ENCODE measurements around the gene C1QTNF9.
"Not testable (repeated sequence)": the region's sequence is repeated elsewhere in the genome, so short reads cannot be mapped to it uniquely, and the experiment has no call there.

The C1QTNF9 gene

GRCh38 chr13:24319641-24320040 lies 10.3 kb downstream of the C1QTNF9 start:
- in situ Hi-C loops (cut with HindIII; ENCODE audit: low sequenced_read_pairs) = not testable (repeated sequence)

DNA sequence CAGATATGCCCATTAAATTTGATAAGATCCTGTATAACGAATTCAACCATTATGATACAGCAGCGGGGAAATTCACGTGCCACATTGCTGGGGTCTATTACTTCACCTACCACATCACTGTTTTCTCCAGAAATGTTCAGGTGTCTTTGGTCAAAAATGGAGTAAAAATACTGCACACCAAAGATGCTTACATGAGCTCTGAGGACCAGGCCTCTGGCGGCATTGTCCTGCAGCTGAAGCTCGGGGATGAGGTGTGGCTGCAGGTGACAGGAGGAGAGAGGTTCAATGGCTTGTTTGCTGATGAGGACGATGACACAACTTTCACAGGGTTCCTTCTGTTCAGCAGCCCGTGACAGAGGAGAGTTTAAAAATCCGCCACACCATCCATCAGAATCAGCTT lies 12.0 kb downstream of the C1QTNF9 start:
- in situ Hi-C loops (cut with HindIII; ENCODE audit: low sequenced_read_pairs) = not testable (repeated sequence)

GRCh38 chr13:24322470-24322869 lies 13.1 kb downstream of the C1QTNF9 start:
- in situ Hi-C loops (cut with HindIII; ENCODE audit: low sequenced_read_pairs) = not testable (repeated sequence)

DNA sequence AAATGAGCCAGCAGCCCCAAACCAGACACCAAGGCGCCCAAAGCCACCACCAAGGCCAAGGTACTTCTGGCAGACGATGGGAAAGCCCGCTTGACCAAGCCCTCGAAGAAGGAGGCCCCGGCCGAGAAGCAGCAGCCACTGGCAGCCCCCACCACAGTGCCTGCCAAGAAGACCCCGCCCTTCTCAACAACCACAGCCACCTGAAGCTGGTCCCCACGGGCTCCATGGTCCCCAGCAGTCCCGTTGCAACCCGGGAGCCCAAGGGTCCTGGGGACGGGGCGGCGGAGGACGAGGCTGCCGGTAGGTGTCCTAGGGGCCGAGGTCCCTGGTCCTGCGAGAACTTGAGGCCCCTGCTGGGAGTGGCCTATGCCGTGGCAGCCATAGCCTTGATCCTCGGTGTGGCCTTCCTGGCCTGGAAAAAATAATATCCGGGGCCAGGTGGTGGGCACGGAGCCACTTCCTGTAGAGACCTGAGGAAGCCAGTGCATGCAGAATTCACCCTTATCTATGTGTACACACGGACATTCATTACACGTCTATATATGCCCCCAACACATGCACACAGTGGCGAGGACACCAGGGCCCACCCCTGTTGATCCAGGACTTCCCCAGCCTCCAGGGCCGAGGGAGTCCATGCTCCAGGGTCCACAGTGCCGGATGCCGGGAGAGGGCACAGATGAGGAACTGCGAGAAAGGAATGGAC lies 13.8 kb downstream of the C1QTNF9 start:
- in situ Hi-C loops (cut with HindIII; ENCODE audit: low sequenced_read_pairs) = no loop called here

GRCh38 chr13:24323739-24324075 lies 14.3 kb downstream of the C1QTNF9 start:
- in situ Hi-C loops (cut with HindIII; ENCODE audit: low sequenced_read_pairs) = no loop called here

DNA sequence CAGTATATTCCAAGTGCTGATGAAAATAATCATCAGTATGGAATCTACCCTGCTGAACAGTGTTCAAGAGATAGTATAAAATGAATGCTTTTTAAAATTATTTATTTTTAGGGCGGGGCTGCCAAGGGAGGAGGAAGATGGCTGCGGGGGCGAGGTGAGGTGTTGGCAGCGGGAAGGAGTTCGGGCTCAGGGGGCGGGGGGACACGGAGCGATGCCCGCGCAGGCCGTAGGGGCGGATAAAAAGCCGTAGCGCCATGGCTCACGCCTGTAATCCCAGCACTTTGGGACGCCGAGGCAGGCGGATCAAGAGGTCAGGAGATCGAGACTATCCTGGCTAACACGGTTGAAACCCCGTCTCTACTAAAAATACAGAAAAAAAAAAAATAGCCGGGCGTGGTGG lies 18.2 kb downstream of the C1QTNF9 start:
- in situ Hi-C loops (cut with HindIII; ENCODE audit: low sequenced_read_pairs) = not testable (repeated sequence)

DNA sequence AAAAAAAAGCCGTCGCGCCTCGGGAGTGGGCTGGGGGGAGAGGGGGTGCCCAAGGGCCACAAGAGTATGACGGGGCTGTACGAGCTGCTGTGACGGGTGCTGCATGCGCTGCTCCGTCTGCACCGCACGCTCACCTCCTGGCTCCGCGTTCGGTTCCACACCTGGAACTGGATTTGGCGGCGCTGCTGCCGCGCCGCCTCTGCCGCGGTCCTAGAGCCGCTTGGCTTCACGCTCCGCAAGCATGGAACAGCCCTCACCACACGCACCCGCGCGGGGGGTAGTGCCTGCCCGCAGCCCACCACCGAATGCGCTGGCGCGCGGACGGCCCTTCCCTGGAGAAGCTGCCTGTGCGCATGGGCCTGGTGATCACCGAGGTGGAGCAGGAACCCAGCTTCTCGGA lies 18.8 kb downstream of the C1QTNF9 start:
- in situ Hi-C loops (cut with HindIII; ENCODE audit: low sequenced_read_pairs) = no loop called here

DNA sequence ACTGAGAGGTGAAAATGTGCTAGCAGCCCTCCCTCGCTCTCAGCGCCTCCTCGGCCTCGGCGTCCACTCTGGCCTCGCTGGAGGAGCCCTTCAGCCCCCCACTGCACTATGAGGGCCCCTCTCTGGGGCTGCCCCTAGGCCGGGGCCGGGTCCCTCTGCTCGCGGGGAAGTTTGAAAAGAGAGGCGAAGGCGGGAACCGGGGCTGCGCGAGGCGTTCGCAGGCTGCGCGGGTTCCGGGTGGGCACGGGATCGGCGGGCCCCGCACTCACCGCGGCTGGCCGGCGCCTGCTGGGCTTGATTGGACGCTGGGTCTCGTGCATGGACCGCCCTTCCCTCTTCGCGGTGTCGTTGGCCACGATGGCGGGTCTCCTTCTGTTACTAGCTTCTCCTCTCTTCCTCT lies 29.3 kb downstream of the C1QTNF9 start:
- in situ Hi-C loops (cut with HindIII; ENCODE audit: low sequenced_read_pairs) = no loop called here

GRCh38 chr13:24339937-24340607 lies 30.7 kb downstream of the C1QTNF9 start:
- in situ Hi-C loops (cut with HindIII; ENCODE audit: low sequenced_read_pairs) = no loop called here

DNA sequence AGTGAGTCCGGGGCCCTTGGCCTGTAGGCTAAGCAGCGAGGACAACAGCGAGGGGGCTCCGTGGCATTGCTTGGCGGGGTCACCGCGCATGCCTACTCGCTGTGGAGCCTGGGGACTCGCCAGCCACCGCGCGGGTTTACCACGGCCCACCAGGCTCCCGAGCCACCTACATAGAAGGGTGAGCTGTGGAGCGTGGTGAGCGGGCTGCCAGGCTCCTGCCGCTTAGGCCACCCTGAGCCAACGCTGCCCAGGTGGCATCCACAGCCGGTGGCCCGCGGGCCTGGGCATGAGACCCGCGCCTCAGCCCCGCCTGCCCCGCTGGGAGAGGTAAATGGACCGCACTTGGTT lies 31.2 kb downstream of the C1QTNF9 start:
- in situ Hi-C loops (cut with HindIII; ENCODE audit: low sequenced_read_pairs) = no loop called here

DNA sequence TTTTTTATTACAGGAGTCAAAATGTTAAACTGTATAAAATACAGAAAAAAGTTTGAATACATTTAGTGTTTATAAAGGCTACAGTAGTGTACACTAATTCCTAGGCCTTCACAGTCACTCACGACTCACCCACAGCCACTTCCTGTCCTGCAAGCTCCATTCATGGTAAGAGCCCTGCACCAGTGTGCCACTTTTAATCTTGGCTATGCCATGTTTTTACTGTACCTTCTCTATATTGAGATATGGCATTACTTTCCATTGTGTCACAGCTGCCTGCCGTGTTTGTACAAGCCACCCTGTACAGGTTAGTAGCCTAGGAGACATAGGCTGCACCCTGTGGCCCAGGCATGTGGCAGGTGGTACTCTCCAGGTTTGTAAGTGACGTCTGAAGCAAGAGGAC lies 32.1 kb downstream of the C1QTNF9 start:
- in situ Hi-C loops (cut with HindIII; ENCODE audit: low sequenced_read_pairs) = no loop called here

- in situ Hi-C loops (cut with HindIII; ENCODE audit: low sequenced_read_pairs) = no loop called here
These were observed 39.0 kb downstream of the C1QTNF9 start for GRCh38 chr13:24348385-24348784.

GRCh38 chr13:24348797-24349515 lies 39.6 kb downstream of the C1QTNF9 start:
- in situ Hi-C loops (cut with HindIII; ENCODE audit: low sequenced_read_pairs) = no loop called here

DNA sequence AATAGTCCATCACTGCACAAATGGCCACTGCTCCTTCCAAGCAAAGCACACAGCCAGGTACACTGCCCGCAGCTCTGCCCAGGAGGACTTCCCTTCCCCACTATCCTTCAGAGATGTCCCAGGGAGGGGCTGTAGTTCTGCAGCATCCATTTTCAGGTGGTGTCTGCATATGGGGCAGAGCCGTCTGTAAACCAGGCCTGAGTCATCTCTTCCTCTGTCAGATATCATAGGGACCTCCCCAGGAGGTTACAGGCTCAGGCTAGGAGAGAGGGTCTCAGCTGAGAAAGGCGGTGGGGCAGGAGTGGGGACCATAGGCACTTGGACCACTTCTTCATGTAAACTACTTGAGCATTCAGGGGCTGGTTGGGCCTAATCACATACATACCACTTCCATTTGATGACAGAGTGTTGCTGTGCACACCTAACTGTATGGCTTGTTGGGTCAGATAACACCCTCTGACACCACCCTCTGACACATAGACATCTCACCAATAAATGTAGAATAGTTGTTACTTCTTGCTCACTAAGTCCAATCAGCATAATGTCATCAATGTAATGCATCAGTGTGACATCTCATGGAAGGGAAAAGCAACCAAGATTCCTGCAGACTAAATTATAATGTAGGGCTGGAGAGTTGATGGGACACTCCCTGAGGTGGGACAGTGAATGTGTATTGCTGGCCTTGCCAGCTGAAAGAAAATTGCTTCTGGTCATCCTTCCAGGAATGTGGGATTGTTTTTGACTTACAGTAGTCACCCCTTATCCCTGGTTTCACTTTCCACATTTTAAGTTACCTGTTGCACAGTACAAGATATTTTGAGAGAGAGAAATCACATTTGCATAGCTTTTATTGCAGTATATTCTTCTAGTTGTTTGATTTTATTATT lies 40.6 kb downstream of the C1QTNF9 start:
- in situ Hi-C loops (cut with HindIII; ENCODE audit: low sequenced_read_pairs) = not testable (repeated sequence)

DNA sequence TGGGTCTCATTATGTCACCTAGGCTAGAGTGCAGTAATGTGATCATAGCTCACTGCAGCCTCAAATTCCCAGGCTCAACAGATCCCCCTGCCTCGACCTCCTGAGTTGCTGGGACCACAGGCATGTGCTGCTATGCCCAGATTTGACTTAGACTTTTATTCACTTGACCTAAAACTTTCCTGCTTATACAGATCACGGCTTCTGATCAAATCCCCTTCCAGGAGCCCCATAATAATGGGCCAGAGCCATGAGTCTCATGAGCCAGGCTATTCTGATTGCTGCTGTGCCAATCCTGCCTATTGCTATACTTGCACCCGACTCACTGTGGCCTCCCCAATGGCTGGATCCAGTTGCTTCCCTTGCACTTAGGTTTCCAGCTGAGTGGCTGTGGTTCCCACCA lies 42.0 kb downstream of the C1QTNF9 start:
- in situ Hi-C loops (cut with HindIII; ENCODE audit: low sequenced_read_pairs) = no loop called here

DNA sequence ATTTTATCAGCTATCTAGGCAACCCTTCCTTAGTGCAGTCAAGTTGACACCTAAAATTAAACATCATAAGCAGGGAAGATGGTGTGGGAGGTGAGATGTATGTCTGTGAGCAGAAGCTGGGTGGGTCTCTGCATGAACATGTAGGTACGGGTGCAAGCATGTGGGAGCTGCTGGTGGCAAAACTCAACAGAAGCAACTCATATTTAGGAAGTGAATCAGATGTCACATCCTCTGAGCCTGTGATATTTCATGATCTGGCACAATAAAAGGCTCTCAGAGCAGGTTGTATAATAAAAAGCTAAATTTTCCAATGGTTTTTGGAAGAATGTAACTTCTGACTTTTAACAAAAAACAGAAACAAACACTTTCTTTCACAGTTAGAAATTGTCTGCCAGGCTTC lies 44.4 kb downstream of the C1QTNF9 start:
- in situ Hi-C loops (cut with HindIII; ENCODE audit: low sequenced_read_pairs) = no loop called here

GRCh38 chr13:24355103-24355502 lies 45.7 kb downstream of the C1QTNF9 start:
- in situ Hi-C loops (cut with HindIII; ENCODE audit: low sequenced_read_pairs) = no loop called here

DNA sequence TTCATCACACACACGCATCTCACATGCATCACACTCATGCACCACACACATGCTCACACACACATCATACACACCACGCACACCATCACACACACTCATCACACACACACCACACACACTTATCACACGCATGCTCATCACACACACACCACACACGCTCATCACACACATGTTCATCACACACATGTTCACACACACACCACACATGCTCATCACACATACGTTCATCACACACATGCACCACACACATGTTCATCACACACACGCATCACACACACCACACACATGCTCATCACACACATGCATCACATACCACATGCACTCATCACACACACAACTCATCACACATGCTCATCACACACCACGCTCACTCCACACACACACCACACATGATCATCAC lies 46.9 kb downstream of the C1QTNF9 start:
- in situ Hi-C loops (cut with HindIII; ENCODE audit: low sequenced_read_pairs) = no loop called here

- in situ Hi-C loops (cut with HindIII; ENCODE audit: low sequenced_read_pairs) = no loop called here
These were observed 47.5 kb downstream of the C1QTNF9 start for GRCh38 chr13:24356837-24357236.

- in situ Hi-C loops (cut with HindIII; ENCODE audit: low sequenced_read_pairs) = no loop called here
These were observed 48.4 kb downstream of the C1QTNF9 start for GRCh38 chr13:24357756-24358155.

DNA sequence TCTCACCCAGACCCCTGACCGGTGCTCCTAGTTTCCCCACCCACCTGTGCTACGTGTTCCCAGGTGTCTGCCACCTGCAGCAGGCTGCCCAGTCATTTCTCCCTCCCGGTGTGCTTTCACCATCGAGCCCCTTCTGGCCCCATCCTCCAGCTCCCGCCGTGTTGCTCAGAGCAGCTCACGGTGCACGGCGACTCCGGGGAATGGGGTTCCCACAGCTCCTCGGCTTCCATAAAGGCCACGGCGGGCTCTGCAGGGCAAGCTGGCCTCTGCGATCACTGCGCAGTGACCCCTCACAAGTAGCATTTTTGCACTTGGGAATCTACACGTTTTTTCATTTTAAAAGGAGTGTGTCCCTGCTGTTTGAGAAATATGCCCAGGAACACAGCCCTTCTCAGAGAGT lies 49.5 kb downstream of the C1QTNF9 start:
- in situ Hi-C loops (cut with HindIII; ENCODE audit: low sequenced_read_pairs) = not testable (repeated sequence)
